ENCODE data around the gene ARHGEF5.

DNA sequence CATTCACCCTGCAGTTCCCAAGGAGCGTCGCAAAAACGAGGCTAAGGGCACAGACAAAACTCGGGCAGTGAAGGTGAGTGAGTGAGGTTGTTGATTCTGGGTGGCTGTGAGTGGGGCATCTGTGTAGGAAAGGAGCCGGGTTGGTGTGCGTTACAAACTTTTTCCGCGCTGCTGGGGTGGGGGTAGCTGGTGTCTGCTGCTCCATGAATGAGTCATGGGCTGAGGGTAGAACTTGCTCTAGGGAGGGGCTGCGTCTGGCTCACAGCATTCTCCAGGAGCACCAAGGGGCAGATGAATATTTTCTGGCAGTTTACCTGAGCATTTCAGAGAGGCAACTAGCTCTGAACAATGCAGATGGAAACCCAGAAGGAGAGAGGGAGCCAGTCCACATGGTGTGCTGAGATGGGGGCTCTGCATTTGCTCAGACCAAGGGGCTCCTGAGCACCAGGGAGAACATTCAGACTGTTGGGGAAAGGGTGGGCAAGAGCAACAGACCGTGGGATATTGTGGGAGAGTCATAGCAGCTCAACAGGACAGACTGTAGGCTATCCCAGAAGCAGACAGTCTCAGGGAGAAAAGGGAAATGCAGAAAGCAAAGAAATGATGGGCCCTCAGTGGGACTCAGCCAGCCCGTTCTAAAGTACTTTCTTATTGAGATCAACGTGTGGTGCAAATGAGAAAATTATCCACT is 29.5 kb downstream of the ARHGEF5 start:
- TF ChIP-seq POLR2A (IDR thresholded peaks at IDR 0.05; ENCODE audit: low read length) (no peak), GATA1 (IDR thresholded peaks at IDR 0.05; ENCODE audit: low read depth, low read length) (no peak)

Measured in erythroblast (primary cell).